ENCODE measurements around the gene TMA7B.

DNA sequence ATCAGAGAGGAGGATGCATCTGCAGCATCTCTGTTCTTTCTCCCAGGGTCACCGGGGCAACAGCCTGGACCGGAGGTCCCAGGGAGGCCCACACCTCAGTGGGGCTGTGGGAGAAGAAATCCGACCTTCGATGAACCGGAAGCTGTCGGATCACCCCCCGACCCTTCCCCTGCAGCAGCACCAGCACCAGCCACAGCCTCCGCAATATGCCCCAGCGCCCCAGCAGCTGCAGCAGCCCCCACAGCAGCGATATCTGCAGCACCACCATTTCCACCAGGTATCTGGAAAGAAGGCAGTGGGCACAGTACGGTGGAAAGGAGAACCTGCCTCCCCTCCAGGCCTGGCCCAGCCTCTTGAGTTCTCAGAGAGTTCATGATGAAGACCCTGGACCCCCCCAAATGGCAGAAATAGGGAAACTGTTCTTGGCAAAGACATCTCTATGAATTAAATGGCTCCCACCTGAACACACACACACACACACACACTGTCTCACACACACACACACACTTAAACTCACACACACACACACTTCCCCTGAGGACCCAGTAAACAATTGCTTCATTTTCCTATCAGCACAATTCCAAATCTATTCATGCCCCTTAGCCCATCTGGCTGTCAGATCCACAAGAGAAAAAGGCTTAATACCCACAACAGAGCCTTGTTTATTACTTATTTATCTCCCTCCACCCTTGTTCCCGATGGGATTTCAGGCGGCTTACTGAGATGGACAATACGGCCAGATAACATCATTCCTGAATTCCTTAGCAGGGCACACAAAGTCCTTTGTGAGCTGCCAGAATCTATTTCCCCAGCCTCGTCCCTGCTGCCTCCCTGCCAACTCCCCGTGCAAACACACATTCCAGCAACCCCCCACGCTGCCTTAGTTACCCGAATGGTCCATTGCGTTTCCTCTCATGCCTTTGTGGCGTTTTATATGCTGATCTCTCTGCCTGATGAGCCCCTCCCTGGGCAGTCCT, 8.1 kb downstream of the TMA7B start:
- TF ChIP-seq POLR2AphosphoS5 (IDR thresholded peaks at IDR 0.05), result peak in 2 of 3 donors; percentile 5 to 8
- TF ChIP-seq, protein P1, sequence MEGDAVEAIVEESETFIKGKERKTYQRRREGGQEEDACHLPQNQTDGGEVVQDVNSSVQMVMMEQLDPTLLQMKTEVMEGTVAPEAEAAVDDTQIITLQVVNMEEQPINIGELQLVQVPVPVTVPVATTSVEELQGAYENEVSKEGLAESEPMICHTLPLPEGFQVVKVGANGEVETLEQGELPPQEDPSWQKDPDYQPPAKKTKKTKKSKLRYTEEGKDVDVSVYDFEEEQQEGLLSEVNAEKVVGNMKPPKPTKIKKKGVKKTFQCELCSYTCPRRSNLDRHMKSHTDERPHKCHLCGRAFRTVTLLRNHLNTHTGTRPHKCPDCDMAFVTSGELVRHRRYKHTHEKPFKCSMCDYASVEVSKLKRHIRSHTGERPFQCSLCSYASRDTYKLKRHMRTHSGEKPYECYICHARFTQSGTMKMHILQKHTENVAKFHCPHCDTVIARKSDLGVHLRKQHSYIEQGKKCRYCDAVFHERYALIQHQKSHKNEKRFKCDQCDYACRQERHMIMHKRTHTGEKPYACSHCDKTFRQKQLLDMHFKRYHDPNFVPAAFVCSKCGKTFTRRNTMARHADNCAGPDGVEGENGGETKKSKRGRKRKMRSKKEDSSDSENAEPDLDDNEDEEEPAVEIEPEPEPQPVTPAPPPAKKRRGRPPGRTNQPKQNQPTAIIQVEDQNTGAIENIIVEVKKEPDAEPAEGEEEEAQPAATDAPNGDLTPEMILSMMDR (IDR thresholded peaks at IDR 0.05 in 8 of 11, conservative IDR thresholded peaks at IDR 0.05 in 3 of 11), result no peak
- TF ChIP-seq POLR2A (IDR thresholded peaks at IDR 0.05), result no peak
